Stimulated activated CD4-positive, alpha-beta T cell treated with anti-CD3 and anti-CD28 coated beads, Interleukin-1b, Interleukin-23, amount 100 ng/mL, for 4 hours (primary cell): ENCODE data around the gene ADCYAP1.

ENCODE experiments used
- DNase-seq, 2 donors: peaks; one replicate each; pipeline ENCODE4 v3.0.0-alpha.2; 2020; ENCODE audit warnings: low read depth in 2 of 2

The ADCYAP1 gene

GRCh38 chr18:959854-960253, 55.2 kb downstream of the ADCYAP1 start:
- no peak for DNase-seq
